Left lobe of liver (tissue), 2 donors: ENCODE data around the gene KRT16. TPM values are rescaled to one million over a fixed set of nuclear protein-coding genes. Genes with fewer than 3 reads are reported as not detected.
"Not testable (repeated sequence)": the region's sequence is repeated elsewhere in the genome, so short reads cannot be mapped to it uniquely, and the experiment has no call there.

Experiments used
- ATAC-seq: fragments of 200-7000 bp; cut with Tn5 transposase; one replicate; pipeline ENCODE4 v1.9.1; 2020; ENCODE audit warnings: mild to moderate bottlenecking, moderate library complexity
- DNase-seq: peaks from one replicate; pipeline ENCODE4 v3.0.0-alpha.2; 2020; ENCODE audit warnings: low spot score
- total RNA-seq: library from RNA; stranded (reverse); gene quantifications from one replicate; pipeline ENCODE4 v1.2.1, GENCODE V29; 2021
- donor health status: DM: no; HTN: no; CAD: no; lungs with moderate emphysema.
- donor health status: DM: no; HTN: yes; CAD: no.

Gene KRT16
- total RNA-seq, 1 donor from 2014 or later: not detected

DNA sequence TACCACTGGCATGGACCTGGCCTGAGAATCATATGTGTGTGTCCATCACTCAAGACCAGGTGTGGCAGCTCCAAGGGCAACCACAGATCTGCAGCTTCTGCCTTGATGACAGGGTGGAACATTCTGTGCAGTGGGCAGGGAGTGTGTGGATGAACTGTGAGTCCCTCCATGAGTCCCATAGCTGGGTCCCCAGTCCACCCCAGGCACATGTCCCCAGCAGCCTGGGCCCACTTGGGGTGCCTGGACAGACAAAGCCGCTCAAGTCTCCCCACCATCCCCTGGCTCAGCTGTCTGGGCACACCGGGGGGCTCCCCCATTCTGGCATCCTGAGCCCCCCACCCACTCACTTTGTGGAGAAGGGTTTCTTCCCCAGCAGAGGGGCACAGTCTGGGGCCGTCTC lies 4.6 kb upstream of the KRT16 start:
- DNase-seq: no peak
- ATAC-seq: no peak

DNA sequence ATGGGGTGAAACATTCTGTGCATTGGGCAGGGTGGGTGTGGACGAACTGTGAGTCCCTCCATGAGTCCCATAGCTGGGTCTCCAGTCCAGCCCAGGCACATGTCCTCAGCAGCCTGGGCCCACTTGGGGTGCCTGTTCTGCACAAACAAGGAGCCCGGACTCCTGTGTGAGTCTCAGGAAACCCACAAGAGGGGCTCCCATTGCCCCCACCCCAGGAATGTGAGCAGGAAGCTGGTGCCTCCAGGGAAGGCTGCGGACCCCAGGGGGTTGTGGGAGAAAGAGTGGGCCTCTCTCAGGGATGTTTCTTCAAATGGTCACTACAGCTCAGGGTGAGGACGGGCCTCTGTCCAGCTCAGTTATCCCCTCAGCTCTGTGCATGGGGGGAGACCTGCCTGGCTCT lies 3.9 kb upstream of the KRT16 start:
- ATAC-seq, DNase-seq: not testable (repeated sequence)

DNA sequence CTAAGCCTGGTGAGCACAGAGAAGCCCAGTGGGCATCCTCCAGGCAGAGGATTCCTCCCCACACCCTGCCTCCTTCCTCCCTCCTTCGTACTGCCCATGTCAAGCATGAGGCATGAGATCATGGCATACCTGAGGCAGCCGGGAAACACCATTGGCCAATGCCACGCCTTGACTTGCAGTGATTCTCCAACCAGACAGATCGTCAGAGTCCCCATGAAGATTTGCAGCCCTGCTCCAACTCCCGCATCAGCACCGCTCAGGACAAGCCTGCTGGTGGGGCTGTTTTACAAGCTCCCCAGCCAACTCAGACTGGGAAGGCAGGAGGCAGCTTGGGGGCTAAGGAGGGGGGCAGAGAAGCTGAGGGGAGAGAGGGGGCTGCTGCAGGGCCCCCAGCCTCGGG lies 2.9 kb upstream of the KRT16 start:
- ATAC-seq (no peak), DNase-seq (no peak)

GRCh38 chr17:41614767-41615166 lies 2.2 kb upstream of the KRT16 start:
- not testable (repeated sequence) for DNase-seq, ATAC-seq

DNA sequence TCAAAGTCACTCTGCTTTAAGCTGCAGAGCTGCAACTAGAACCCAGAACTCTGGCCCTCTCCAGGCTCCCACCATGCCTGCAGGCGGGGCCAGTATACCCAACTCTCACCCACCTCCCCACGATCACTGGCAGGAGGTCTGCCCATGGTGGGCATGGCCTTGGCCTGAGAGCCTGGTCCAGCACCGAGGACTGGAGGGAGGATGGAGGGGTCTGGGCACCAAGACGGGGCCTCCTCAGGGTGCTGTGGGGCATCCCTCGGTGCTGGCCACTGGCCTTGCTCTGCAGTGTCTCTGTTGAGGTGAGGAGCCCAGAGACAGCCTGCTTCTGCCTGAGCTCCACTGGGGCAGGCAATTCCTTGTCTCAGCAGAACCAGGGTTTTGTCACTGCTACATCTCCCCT lies 1.5 kb upstream of the KRT16 start:
- DNase-seq: no peak
- ATAC-seq: no peak

DNA sequence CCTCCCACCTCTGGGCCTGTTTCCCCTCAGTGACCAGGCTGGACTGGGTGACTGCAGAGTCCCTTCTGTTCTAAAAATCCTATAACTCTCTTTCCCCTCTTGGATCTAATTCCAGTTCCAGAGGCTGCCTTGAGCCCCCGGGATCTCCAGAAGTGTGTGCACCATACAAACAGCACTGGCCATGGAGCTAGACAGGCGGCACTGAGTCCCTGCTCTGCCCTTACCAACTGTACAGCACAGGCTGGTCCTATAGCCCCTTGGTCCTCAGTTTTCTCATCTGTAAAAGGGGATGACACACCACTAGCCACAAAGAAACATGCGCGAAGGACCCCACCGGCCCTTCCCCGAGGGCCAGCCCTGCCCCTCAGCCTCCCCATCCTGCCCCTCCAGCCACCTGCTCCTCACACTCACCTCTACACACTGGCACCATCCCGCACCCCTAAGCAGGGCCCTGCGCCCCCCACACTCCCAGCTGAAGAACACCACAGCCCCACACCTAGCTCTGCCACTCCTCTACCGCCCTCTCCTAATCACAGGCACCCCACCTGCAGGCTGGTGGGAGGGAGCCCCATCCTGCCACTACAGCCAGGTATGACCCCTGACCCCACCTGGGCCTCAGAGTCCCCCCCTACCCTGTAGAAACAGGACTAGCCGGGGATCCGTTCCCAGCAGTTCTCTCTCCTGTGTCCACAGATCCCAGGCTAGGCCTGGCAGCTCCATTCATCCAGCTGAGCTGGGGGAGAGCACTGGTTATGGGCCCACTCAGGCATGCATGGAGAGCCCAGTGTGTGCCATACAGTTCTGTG lies 913 bp upstream of the KRT16 start:
- no peak for DNase-seq

DNA sequence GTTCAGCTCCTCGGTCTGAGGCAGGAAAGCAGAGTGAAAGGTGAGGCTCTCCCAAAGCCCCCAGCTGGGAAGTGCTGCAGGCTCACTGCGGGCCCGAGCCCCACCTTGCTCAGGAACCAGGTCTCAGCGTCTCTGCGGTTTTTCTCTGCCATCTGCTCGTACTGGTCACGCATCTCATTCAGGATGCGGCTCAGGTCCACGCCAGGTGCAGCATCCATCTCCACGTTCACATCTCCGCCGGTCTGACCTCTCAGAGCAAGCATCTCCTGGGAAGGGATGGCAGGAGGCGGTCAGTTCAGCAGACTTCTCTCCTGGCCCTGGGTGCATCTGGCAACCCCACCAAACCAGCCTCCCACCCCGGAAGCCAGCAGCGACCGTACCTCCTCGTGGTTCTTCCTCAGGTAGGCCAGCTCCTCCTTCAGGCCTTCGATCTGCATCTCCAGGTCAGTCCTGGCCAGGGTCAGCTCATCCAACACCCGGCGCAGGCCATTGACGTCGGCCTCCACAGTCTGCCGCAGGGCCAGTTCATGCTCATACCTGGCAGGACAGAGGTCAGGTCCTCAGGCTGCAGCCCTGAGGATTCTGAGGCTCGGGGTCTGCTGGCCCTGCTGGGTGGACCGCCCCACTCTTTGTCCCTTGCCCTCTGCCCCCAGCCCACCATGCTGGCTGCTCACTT lies 1.5 kb downstream of the KRT16 start:
- DNase-seq: no peak
- no peak for ATAC-seq

More for the DNA sequence above, 913 bp upstream of the KRT16 start:
- ATAC-seq: no peak

- not testable (repeated sequence) for ATAC-seq, DNase-seq
These were observed 2.5 kb downstream of the KRT16 start for GRCh38 chr17:41610061-41610517.

DNA sequence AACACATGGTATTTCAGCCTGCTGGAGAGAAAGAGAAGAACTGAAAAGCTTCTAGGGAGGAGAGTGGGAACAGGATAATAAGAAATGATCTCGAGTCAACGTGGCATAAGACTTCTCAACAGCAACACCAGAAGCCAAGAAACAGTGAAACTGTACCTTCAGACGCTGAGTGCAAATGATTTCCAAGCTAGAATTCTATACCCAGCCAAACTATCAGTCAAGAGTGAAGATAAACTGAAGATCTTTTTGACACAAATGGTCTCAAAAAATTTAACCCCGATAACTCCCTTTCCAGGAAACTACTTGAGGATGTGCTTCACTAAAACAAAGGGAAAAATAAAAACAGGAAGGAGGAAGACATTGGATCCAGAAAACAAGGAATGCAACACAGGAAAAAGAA lies 5.6 kb downstream of the KRT16 start:
- not testable (repeated sequence) for ATAC-seq, DNase-seq

DNA sequence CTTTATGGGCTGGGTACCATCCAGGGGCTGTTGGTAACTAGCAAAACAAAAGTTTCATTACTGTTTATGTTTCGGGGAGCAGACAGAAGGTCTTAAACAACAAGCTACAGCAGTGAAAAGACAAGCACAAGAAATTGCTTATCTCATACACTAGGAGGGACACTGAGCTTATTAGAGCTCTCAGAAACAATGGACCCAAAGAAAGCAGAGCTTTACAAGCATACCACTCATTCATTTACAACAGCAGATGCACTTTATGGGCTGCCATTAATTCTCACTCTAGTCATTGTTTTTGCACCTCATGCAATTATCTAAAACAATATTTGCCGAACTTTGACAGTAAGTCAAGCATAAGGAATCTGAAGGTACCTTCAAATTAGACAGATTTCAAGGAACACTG lies 10.0 kb downstream of the KRT16 start:
- ATAC-seq (no peak), DNase-seq (no peak)

GRCh38 chr17:41600318-41600717 lies 12.2 kb downstream of the KRT16 start:
- DNase-seq (no peak), ATAC-seq (no peak)

DNA sequence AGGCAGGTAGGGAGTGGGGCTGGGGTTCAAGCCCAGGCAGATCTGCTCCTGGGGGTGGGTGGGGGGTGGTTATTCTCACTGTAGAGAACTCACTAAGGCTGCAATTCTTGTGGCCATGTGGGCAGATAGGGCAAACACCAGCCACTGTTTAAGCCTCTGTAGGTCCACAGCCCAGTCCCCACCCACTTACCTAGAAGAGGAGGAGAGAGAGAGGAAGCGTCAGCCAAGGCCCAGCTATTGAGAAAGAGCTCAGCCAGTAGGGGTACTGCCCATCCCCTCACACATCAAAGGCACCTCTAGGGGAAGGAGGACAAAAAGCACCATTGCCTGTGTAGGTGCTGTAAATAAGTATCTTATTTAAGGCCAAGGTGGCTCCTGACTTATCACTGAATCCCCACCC lies 12.9 kb downstream of the KRT16 start:
- ATAC-seq (no peak), DNase-seq (no peak)

DNA sequence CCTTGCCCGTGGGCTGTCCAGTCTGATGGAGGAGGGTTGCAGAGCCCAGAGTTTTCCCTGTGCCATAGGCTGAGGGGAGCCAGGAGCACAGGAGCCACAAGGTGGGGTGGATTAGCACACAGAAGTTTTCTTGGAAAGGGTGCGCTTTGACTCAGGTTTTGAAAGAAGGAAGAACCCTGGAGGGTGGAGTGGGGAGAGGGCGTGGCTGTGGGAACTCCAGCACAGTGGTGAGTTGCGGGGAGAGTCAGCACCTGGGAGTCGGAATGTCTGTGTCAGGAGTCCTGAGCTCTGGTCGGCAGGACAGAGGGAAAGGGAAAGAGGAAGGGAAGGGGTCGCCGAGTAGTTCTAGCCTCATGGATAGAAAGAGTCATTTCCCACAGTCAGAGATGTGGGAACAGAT lies 17.0 kb downstream of the KRT16 start:
- DNase-seq: no peak

DNA sequence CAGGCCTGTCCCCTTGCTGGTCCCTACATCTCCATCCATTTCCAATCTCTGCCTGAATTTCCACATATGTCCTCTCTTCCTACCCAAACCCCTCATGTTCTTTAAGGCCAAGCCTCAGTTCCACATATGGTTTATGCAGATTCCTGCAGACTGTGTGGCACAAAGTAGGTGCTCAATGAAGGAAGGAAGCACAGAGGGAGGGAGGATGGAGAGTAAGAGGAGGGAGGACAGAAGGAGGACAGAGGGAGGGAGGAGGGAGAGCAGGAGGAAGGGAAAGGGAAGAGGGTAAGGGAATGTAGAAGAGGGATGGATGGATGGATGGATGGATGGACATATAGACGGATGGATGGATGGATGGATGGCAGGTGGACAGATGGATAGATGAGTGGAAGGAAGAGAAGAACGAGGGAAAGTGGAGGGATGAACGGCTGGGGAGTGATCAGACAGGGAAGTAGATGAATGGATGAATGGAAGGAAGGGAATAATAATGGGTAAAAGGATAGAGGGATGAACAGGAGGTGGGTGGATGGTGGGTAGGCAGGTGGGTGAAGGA lies 18.1 kb downstream of the KRT16 start:
- ATAC-seq: no peak
- no peak for DNase-seq

More for the DNA sequence above, 17.0 kb downstream of the KRT16 start:
- no peak for ATAC-seq

DNA sequence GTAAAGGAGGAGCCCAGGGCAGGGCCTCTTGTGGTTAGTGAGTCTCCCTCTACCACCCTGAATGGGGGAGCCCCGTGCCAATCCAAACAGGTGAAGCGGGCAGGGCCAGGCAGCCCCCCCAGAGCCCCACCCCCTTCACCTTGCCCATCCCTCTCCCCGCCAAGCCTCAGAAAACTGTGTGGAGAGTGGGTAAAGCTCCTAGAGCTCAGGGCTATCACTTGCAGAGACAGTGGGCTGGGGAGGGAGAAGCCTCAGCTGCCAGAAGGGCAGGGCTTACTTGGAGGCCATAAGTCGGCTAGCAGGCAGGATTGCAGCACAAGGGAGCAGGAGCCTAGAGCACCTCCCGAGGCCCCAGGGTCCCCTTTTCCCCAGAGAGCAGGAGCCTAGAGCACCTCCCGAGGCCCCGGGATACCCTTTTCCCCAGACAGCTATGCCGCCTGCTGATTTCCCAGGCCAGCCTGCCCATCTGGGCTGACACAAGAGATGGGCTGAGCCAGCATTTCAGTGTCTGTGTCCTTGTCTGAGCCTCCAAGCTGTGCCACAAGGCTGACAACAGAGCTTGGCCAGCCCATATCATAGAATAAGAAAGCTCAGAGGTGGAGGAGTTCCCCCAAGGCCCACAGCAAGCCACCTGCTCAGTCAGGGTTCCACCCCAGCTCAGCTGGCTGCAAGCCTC lies 19.1 kb downstream of the KRT16 start:
- DNase-seq: no peak

GRCh38 chr17:41592601-41593305 lies 19.8 kb downstream of the KRT16 start:
- ATAC-seq: no peak
- DNase-seq: no peak

More for the DNA sequence above, 19.1 kb downstream of the KRT16 start:
- ATAC-seq: no peak

GRCh38 chr17:41589301-41589700 lies 23.3 kb downstream of the KRT16 start:
- no peak for DNase-seq
- no peak for ATAC-seq

DNA sequence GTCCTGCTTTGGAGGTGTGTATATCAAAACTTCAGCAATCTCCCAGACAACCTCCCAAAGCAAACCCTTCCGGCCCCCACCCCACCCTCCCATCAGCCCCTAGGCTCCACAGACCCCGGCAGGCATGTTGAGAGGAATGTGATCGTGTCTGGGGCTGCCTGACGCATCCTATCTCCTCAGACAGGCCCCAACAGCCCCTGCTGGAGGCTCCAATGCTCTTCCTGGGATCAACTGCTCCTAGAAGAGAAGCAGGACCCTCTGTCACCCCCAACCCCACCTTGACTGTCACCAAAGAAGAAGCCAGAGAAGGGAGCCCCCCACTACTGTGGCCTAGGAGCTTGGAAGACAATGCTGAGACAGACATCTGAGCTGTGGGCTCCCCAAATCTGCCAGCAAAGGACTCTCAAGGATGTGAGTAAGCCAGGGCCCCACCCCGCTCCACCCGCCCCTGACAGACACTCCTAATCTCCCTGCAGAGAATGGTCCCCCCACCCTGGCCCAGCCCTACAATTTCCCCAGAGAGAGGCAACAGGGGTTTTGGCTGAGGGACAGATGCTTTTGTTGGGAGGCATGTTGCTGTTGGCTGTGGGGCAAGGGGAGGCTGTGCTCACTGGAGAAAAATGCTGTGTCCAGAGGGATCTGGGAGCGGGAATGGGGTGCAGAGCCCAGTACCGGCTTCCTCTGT lies 24.3 kb downstream of the KRT16 start:
- DNase-seq: no peak
- ATAC-seq: no peak

GRCh38 chr17:41586863-41587495 lies 25.6 kb downstream of the KRT16 start, which contains the start of gene KRT14:
Gene KRT14, minus strand, starts transcription at chr17:41586895. Its CDS starts 61 bp downstream, at chr17:41586834.
- DNase-seq (no peak), ATAC-seq (no peak)
